ENCODE results near the gene FBXW9. TPM values are rescaled to one million over a fixed set of nuclear protein-coding genes. Genes with fewer than 3 reads are reported as not detected.

FBXW9 gene
- polyA plus RNA-seq, 1 donor from 2014 or later: 16.2 TPM

DNA sequence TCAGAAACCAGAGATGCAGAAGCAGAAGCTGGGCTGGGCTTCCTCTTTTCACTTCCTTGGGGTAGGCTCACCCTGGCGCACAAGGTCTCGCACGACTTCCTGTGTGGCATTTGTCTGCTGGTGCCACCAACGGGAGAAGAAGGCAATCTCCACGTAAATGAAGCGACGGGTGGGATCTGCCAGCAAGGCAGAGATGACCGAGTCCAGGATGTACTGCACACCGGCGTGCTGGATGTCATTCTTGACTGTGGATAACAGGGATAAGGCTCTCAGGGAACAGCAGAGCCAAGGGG is 31.2 kb downstream of the FBXW9 start:
- Histone ChIP-seq H2AFZ (ENCODE audit: low read depth, low read length) (no peak overlapping the region), H3K36me3 (ENCODE audit: insufficient read depth, low read length) (no peaks in the 10 kb centered on the region), H3K9ac (ENCODE audit: low read length) (no peak overlapping the region), H3F3A (ENCODE audit: insufficient read depth, low read length, poor library complexity, severe bottlenecking) (no peaks in the 10 kb centered on the region), H3K9me3 (ENCODE audit: low read length) (no peaks in the 10 kb centered on the region), H3K4me3 (ENCODE audit: low read length) (peak overlapping the region; percentile 87), H3K79me2 (replicated peaks; ENCODE audit: insufficient read depth, low read length) (peaks cover 29% of the 10 kb centered on the region), H3K9me2 (ENCODE audit: insufficient read depth, low read length) (no peaks in the 10 kb centered on the region), H3K4me2 (ENCODE audit: low read length) (no peak overlapping the region), H3K27ac (ENCODE audit: low read length) (no peak overlapping the region), H4K20me1 (ENCODE audit: insufficient read depth) (no peaks in the 10 kb centered on the region), H3K27me3 (ENCODE audit: insufficient read depth, low read depth, low read length) (no peaks in the 10 kb centered on the region)
- TF ChIP-seq POLR2AphosphoS5 (IDR thresholded peaks at IDR 0.05) (no peak), SMC3 (conservative IDR thresholded peaks at IDR 0.05; ENCODE audit: poor library complexity) (no peak), TAF1 (IDR thresholded peaks at IDR 0.05; ENCODE audit: low read depth) (no peak), EZH2 (IDR thresholded peaks at IDR 0.05; ENCODE audit: borderline replicate concordance, insufficient read depth, low read length, poor library complexity, severe bottlenecking) (no peak), RAD21 (conservative IDR thresholded peaks at IDR 0.05) (no peak), MXI1 (conservative IDR thresholded peaks at IDR 0.05; ENCODE audit: poor library complexity, severe bottlenecking) (no peak), EP300 (conservative IDR thresholded peaks at IDR 0.05; ENCODE audit: poor library complexity, severe bottlenecking) (no peak)
- TF ChIP-seq, protein P1, sequence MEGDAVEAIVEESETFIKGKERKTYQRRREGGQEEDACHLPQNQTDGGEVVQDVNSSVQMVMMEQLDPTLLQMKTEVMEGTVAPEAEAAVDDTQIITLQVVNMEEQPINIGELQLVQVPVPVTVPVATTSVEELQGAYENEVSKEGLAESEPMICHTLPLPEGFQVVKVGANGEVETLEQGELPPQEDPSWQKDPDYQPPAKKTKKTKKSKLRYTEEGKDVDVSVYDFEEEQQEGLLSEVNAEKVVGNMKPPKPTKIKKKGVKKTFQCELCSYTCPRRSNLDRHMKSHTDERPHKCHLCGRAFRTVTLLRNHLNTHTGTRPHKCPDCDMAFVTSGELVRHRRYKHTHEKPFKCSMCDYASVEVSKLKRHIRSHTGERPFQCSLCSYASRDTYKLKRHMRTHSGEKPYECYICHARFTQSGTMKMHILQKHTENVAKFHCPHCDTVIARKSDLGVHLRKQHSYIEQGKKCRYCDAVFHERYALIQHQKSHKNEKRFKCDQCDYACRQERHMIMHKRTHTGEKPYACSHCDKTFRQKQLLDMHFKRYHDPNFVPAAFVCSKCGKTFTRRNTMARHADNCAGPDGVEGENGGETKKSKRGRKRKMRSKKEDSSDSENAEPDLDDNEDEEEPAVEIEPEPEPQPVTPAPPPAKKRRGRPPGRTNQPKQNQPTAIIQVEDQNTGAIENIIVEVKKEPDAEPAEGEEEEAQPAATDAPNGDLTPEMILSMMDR (IDR thresholded peaks at IDR 0.05; ENCODE audit: poor library complexity, severe bottlenecking): no peak
- TF ChIP-seq, protein P2, sequence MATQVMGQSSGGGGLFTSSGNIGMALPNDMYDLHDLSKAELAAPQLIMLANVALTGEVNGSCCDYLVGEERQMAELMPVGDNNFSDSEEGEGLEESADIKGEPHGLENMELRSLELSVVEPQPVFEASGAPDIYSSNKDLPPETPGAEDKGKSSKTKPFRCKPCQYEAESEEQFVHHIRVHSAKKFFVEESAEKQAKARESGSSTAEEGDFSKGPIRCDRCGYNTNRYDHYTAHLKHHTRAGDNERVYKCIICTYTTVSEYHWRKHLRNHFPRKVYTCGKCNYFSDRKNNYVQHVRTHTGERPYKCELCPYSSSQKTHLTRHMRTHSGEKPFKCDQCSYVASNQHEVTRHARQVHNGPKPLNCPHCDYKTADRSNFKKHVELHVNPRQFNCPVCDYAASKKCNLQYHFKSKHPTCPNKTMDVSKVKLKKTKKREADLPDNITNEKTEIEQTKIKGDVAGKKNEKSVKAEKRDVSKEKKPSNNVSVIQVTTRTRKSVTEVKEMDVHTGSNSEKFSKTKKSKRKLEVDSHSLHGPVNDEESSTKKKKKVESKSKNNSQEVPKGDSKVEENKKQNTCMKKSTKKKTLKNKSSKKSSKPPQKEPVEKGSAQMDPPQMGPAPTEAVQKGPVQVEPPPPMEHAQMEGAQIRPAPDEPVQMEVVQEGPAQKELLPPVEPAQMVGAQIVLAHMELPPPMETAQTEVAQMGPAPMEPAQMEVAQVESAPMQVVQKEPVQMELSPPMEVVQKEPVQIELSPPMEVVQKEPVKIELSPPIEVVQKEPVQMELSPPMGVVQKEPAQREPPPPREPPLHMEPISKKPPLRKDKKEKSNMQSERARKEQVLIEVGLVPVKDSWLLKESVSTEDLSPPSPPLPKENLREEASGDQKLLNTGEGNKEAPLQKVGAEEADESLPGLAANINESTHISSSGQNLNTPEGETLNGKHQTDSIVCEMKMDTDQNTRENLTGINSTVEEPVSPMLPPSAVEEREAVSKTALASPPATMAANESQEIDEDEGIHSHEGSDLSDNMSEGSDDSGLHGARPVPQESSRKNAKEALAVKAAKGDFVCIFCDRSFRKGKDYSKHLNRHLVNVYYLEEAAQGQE (IDR thresholded peaks at IDR 0.05; ENCODE audit: borderline replicate concordance): no peak

DNA sequence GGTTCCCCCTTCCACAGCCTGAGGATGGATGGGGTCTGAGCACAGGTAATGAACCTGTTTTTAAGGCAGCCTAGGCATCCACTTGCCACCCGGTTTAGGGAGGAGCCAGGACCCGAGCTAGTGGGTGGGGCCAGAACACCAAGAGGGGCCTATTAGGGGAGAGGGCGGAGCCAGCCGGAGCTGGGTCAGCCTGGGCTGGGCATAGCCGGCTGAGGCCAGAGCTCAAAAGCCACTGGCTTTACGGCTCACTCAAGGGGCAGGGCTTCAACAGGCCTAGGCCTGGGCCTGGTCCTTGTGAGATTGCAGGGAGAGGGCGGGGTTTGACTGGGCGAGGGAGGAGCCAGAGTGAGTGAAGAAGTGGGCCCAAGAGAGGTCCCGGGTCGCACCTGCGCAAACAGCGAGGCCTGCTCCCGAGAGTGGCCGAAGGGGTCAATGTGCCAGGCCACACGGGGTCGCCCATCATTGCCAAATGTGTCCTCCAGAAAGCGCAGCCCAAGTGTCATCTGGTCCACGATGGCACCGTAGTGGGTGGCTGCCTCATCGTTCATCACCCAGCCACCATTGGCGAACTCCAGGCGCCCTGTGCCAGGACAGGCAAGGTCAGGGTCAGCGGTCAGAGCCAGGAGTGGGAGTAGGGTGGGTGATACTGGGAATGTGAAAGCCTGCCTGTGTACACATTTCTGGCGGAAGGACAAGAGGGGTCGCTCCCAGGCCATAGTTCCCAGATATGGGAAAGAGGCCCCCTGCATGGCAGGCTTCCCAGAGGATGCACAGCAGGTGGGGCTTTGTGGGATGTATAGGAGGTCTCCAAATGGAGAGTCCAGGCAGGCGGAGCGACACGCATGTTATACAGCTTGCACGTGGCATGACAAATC is 31.8 kb downstream of the FBXW9 start:
- Histone ChIP-seq H4K20me1 (ENCODE audit: insufficient read depth) (no peaks in the 10 kb centered on the region), H3F3A (ENCODE audit: insufficient read depth, low read length, poor library complexity, severe bottlenecking) (no peaks in the 10 kb centered on the region), H3K9me3 (ENCODE audit: low read length) (no peaks in the 10 kb centered on the region), H3K27me3 (ENCODE audit: insufficient read depth, low read depth, low read length) (no peaks in the 10 kb centered on the region), H3K9ac (ENCODE audit: low read length) (no peak overlapping the region), H3K9me2 (ENCODE audit: insufficient read depth, low read length) (no peaks in the 10 kb centered on the region), H3K27ac (ENCODE audit: low read length) (no peak overlapping the region), H3K4me2 (ENCODE audit: low read length) (no peak overlapping the region), H3K4me3 (ENCODE audit: low read length) (no peak overlapping the region), H3K36me3 (ENCODE audit: insufficient read depth, low read length) (no peaks in the 10 kb centered on the region), H2AFZ (ENCODE audit: low read depth, low read length) (no peak overlapping the region), H3K79me2 (replicated peaks; ENCODE audit: insufficient read depth, low read length) (peaks cover 29% of the 10 kb centered on the region)
- no peak for TF ChIP-seq MXI1 (conservative IDR thresholded peaks at IDR 0.05; ENCODE audit: poor library complexity, severe bottlenecking)
- TF ChIP-seq EP300 (conservative IDR thresholded peaks at IDR 0.05; ENCODE audit: poor library complexity, severe bottlenecking): no peak
- no peak for TF ChIP-seq SMC3 (conservative IDR thresholded peaks at IDR 0.05; ENCODE audit: poor library complexity)
- TF ChIP-seq RAD21 (conservative IDR thresholded peaks at IDR 0.05): no peak
- no peak for TF ChIP-seq EZH2 (IDR thresholded peaks at IDR 0.05; ENCODE audit: borderline replicate concordance, insufficient read depth, low read length, poor library complexity, severe bottlenecking)
- no peak for TF ChIP-seq POLR2AphosphoS5 (IDR thresholded peaks at IDR 0.05)

All from neural cell (in vitro differentiated cells).